Activated naive CD8-positive, alpha-beta T cell treated with anti-CD3 and anti-CD28 coated beads, Interleukin-2, amount 50 U/mL, for 24 hours (primary cell): ENCODE results near the gene SKA2.
"Not testable (repeated sequence)": the region's sequence is repeated elsewhere in the genome, so short reads cannot be mapped to it uniquely, and the experiment has no call there.

ENCODE experiments used
- ATAC-seq: fragments of 150-1000 bp; cut with Tn5 transposase; one replicate; pipeline ENCODE4 v1.10.0; 2021
- DNase-seq: peaks from one replicate; pipeline ENCODE4 v3.0.0; 2021
- H3K27ac Mint-ChIP-seq: one replicate; pipeline ENCODE4 v1.8.0; 2021; ENCODE audit warnings: mild to moderate bottlenecking, mixed read lengths
- H3K27me3 Mint-ChIP-seq: one replicate; pipeline ENCODE4 v1.8.0; 2021; ENCODE audit warnings: mixed read lengths
- H3K36me3 Mint-ChIP-seq: one replicate; pipeline ENCODE4 v1.8.0; 2021; ENCODE audit warnings: low read depth, mixed read lengths
- H3K4me1 Mint-ChIP-seq: one replicate; pipeline ENCODE4 v1.8.0; 2021; ENCODE audit warnings: mixed read lengths
- H3K4me3 Mint-ChIP-seq: one replicate; pipeline ENCODE4 v1.8.0; 2021; ENCODE audit warnings: mild to moderate bottlenecking, moderate library complexity, mixed read lengths
- H3K9me3 Mint-ChIP-seq: one replicate; pipeline ENCODE4 v1.8.0; 2021; ENCODE audit warnings: mixed read lengths

Gene SKA2

GRCh38 chr17:59165933-59166342 is 11.0 kb upstream of the SKA2 start:
- Mint-ChIP-seq H3K9me3 (no peaks in the 10 kb centered on the region), H3K4me3 (no peak overlapping the region), H3K27ac (no peak overlapping the region), H3K36me3 (peaks cover 4% of the 10 kb centered on the region), H3K27me3 (no peaks in the 10 kb centered on the region), H3K4me1 (peaks cover 9% of the 10 kb centered on the region)
- ATAC-seq = no peak
- DNase-seq = peak; percentile 26

- H3K4me3 Mint-ChIP-seq = no peak overlapping the region
- ATAC-seq (no peak), DNase-seq (no peak)
- no peaks in the 10 kb centered on the region for H3K9me3 Mint-ChIP-seq
- no peaks in the 10 kb centered on the region for H3K36me3 Mint-ChIP-seq
- H3K27me3 Mint-ChIP-seq = no peaks in the 10 kb centered on the region
- H3K4me1 Mint-ChIP-seq = peaks cover 6% of the 10 kb centered on the region
- H3K27ac Mint-ChIP-seq = no peak overlapping the region
Observed at GRCh38 chr17:59161477-59161876, 6.5 kb upstream of the SKA2 start.

- H3K9me3 Mint-ChIP-seq = no peaks in the 10 kb centered on the region
- peaks cover 3% of the 10 kb centered on the region for H3K4me1 Mint-ChIP-seq
- no peak overlapping the region for H3K27ac Mint-ChIP-seq
- no peak overlapping the region for H3K4me3 Mint-ChIP-seq
- DNase-seq = no peak
- H3K36me3 Mint-ChIP-seq = no peaks in the 10 kb centered on the region
- H3K27me3 Mint-ChIP-seq = no peaks in the 10 kb centered on the region
- no peak for ATAC-seq
Observed at GRCh38 chr17:59160157-59161025, 5.4 kb upstream of the SKA2 start.

DNA sequence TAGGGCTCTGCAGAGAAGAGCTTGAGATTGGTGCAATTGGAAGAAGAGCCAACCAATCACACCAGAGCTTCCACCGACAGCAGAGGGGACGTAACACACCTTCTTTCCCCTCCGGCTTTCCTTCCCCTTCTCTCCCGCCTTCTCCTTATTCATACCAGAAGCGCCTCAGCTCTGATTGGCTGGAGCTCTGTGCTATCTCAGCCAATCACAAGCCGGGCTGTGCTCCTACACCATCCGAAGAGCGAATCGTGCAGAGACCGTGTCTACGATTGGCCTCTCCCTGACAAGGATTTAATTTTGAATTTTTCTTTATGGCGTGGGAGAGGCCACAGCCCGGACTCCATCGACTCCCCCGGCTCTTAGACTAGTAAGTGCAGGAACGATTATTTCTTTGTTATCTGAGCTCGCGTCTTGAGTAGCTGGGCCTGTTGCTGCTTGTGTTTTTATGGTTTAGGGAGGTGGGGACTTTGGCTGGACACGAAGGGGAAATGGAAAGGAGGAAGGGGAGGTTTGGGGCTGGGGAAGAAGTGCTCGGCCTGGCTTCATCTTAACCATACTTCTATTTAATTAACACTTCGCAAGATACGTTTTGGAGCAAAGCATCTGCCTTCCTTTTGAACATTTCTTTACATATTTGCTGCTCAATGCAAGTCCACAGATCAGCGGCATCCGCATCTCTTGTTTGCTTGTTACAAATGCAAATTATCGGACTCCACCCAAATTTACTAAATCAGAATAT is 622 bp upstream of the SKA2 start, which contains the start of gene PRR11:
TSS of gene PRR11 (plus strand) at position 308 of the 739 bp plus-strand sequence. CDS start 14,007 bp downstream, outside the sequence.
- peaks cover 22% of the 10 kb centered on the region for H3K4me1 Mint-ChIP-seq
- DNase-seq (peak; percentile 87), ATAC-seq (peak; percentile 96)

GRCh38 chr17:59154292-59154720 is 680 bp downstream of the SKA2 start:
- peak; percentile 56 for DNase-seq
- H3K27me3 Mint-ChIP-seq = no peaks in the 10 kb centered on the region
- no peak overlapping the region for H3K4me3 Mint-ChIP-seq
- peaks cover 5% of the 10 kb centered on the region for H3K36me3 Mint-ChIP-seq
- no peaks in the 10 kb centered on the region for H3K9me3 Mint-ChIP-seq
- H3K27ac Mint-ChIP-seq = no peak overlapping the region
- no peak for ATAC-seq
- H3K4me1 Mint-ChIP-seq = peaks cover 27% of the 10 kb centered on the region

More for the DNA sequence above, 622 bp upstream of the SKA2 start, which contains the start of gene PRR11:
- Mint-ChIP-seq H3K27me3 (no peaks in the 10 kb centered on the region), H3K4me3 (no peak within 1 kb of the TSS), H3K27ac (no peak within 1 kb of the TSS), H3K36me3 (peaks cover 4% of the 10 kb centered on the region), H3K9me3 (no peaks in the 10 kb centered on the region)

DNA sequence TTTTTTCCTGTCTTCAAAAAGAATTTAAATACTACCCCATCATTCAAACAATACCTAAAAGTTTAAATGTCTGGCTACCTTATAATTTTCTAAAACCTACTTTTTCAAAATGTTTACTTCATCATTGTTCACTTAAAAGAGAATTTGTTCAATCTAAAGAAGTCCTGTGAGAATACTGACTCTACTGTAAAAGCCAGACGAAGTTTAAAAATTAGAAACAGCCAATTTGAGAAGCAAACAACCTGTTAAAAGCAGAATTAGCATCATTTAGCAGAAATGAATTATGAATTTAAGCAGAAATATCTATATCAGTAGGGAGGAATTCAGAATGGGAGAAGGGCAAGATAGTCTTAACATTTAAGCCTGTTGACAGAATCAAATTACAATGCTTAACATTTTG is 2.1 kb downstream of the SKA2 start:
- ATAC-seq (no peak), DNase-seq (no peak)
- peaks cover 5% of the 10 kb centered on the region for H3K36me3 Mint-ChIP-seq
- H3K27ac Mint-ChIP-seq = no peak overlapping the region
- no peak overlapping the region for H3K4me3 Mint-ChIP-seq
- H3K4me1 Mint-ChIP-seq = peaks cover 31% of the 10 kb centered on the region
- no peaks in the 10 kb centered on the region for H3K27me3 Mint-ChIP-seq
- H3K9me3 Mint-ChIP-seq = no peaks in the 10 kb centered on the region

DNA sequence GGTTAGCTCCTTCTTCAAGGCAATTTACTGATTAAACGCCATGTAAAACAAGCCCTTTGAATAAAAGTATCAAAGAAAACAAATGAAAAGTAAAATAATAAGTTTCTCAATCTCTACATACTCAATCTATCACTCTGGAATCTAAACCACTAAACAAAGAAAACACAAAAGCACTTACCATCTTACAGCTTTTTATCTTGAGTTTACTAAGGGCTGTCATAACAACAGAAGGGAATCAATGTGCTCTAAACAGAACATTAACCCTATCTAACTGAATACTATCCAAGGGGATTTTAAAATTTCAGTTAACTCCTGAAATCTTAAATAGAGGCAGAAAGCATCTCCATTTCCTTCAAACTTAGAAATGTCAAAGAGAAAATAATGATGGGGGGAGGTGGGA is 3.4 kb downstream of the SKA2 start:
- no peaks in the 10 kb centered on the region for H3K27me3 Mint-ChIP-seq
- no peak for ATAC-seq
- H3K27ac Mint-ChIP-seq = no peak overlapping the region
- no peak for DNase-seq
- peaks cover 5% of the 10 kb centered on the region for H3K36me3 Mint-ChIP-seq
- H3K4me1 Mint-ChIP-seq = peaks cover 27% of the 10 kb centered on the region
- no peaks in the 10 kb centered on the region for H3K9me3 Mint-ChIP-seq
- H3K4me3 Mint-ChIP-seq = no peak overlapping the region

DNA sequence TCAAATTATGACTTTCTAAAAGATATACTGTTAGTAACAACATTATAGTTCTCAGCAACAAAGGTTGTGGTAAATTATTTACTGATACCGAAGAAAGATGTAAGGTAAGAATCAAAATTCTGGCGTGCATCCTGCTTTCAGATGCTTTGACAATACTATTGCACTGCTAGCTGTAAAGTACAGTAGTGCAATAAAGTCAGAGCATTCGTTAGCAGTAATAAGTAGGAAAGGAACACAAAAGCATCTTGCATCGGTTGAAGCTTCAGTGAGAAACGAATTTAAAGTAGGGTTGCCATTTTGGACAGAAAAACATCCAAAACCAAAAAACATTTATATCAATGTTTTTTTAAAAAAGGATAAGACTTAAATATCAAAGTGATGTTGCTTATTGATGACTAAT is 4.0 kb downstream of the SKA2 start:
- no peak overlapping the region for H3K27ac Mint-ChIP-seq
- DNase-seq (no peak), ATAC-seq (no peak)
- no peak overlapping the region for H3K4me3 Mint-ChIP-seq
- H3K36me3 Mint-ChIP-seq = peaks cover 5% of the 10 kb centered on the region
- H3K4me1 Mint-ChIP-seq = peaks cover 27% of the 10 kb centered on the region
- H3K9me3 Mint-ChIP-seq = no peaks in the 10 kb centered on the region
- no peaks in the 10 kb centered on the region for H3K27me3 Mint-ChIP-seq

GRCh38 chr17:59149841-59150511 is 5.0 kb downstream of the SKA2 start:
- no peak overlapping the region for H3K27ac Mint-ChIP-seq
- H3K36me3 Mint-ChIP-seq = peaks cover 11% of the 10 kb centered on the region
- no peaks in the 10 kb centered on the region for H3K27me3 Mint-ChIP-seq
- ATAC-seq (peak; percentile 45), DNase-seq (no peak)
- H3K9me3 Mint-ChIP-seq = no peaks in the 10 kb centered on the region
- H3K4me1 Mint-ChIP-seq = peaks cover 29% of the 10 kb centered on the region
- no peak overlapping the region for H3K4me3 Mint-ChIP-seq

- no peak for ATAC-seq
- Mint-ChIP-seq H3K4me3 (no peak overlapping the region), H3K27ac (no peak overlapping the region), H3K4me1 (peaks cover 31% of the 10 kb centered on the region), H3K27me3 (no peaks in the 10 kb centered on the region), H3K9me3 (no peaks in the 10 kb centered on the region), H3K36me3 (peaks cover 11% of the 10 kb centered on the region)
- no peak for DNase-seq
Observed at GRCh38 chr17:59149051-59149450, 5.9 kb downstream of the SKA2 start.

DNA sequence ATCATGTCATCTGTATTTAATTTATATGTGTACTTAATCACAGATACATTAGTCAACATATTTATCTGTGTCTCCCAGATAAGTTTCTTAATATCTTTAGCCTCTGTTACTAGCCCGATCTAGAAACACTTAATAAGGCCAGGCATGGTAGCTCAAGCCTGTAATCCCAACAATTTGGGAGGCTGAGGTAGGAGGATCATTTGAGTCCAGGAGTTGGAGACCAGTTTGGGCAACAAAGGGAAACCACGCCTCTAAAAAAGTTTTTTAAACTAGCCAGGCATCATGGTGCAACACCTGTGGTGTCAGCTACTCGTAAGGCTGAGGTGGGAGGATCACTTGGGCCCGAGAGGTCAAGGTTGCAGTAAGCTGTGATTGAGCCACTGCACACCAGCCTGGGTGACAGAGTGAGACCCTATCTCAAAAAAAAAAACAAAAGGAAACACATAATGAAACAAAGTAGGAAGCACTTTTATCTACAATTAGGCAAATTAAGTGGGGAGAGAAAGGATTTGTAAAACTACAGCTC is 9.4 kb downstream of the SKA2 start:
- H3K4me1 Mint-ChIP-seq = peaks cover 14% of the 10 kb centered on the region
- DNase-seq = no peak
- H3K27ac Mint-ChIP-seq = no peak overlapping the region
- no peak overlapping the region for H3K4me3 Mint-ChIP-seq
- H3K27me3 Mint-ChIP-seq = no peaks in the 10 kb centered on the region
- no peak for ATAC-seq
- H3K36me3 Mint-ChIP-seq = peaks cover 11% of the 10 kb centered on the region
- no peaks in the 10 kb centered on the region for H3K9me3 Mint-ChIP-seq

- H3K4me3 Mint-ChIP-seq = no peak overlapping the region
- H3K27me3 Mint-ChIP-seq = no peaks in the 10 kb centered on the region
- H3K36me3 Mint-ChIP-seq = peaks cover 9% of the 10 kb centered on the region
- no peak for ATAC-seq
- DNase-seq = no peak
- peaks cover 6% of the 10 kb centered on the region for H3K4me1 Mint-ChIP-seq
- no peak overlapping the region for H3K27ac Mint-ChIP-seq
- H3K9me3 Mint-ChIP-seq = no peaks in the 10 kb centered on the region
Observed at GRCh38 chr17:59141860-59142259, 13.1 kb downstream of the SKA2 start.

- DNase-seq = no peak
- Mint-ChIP-seq H3K36me3 (peaks cover 5% of the 10 kb centered on the region), H3K27me3 (no peaks in the 10 kb centered on the region), H3K4me3 (no peak overlapping the region), H3K4me1 (peaks cover 4% of the 10 kb centered on the region), H3K27ac (no peak overlapping the region), H3K9me3 (no peaks in the 10 kb centered on the region)
- no peak for ATAC-seq
Observed at GRCh38 chr17:59139939-59140338, 15.0 kb downstream of the SKA2 start.

- not testable (repeated sequence) for H3K4me1 Mint-ChIP-seq, H3K4me3 Mint-ChIP-seq, H3K27me3 Mint-ChIP-seq, H3K27ac Mint-ChIP-seq, ATAC-seq, DNase-seq, H3K36me3 Mint-ChIP-seq, H3K9me3 Mint-ChIP-seq
Observed at GRCh38 chr17:59138339-59138738, 16.6 kb downstream of the SKA2 start.
